DND-41 (cell line): ENCODE data around the gene GPC4.

Experiments used
- ATAC-seq: fragments of 200-7000 bp; cut with Tn5 transposase; 3 replicates; pipeline ENCODE4 v1.9.1; 2021; ENCODE audit warnings: low read depth; ENCODE audit not compliant: insufficient read depth
- DNase-seq: peaks from one replicate; pipeline ENCODE4 v3.0.0-alpha.2; 2020
- H2AFZ ChIP-seq: 2 replicates; pipeline ENCODE4 v1.6.0; 2012; ENCODE audit warnings: low read depth, low read length
- H3K27ac ChIP-seq: 2 replicates; pipeline ENCODE4 v1.5.1; 2012; ENCODE audit warnings: low read length, inconsistent platforms
- H3K27me3 ChIP-seq: fragments of 200-600 bp; sonication (generic); 2 replicates; pipeline ENCODE4 v1.6.0; 2012; ENCODE audit warnings: low read length, mild to moderate bottlenecking, inconsistent platforms; ENCODE audit not compliant: insufficient read depth, poor library complexity
- H3K36me3 ChIP-seq: 2 replicates; pipeline ENCODE4 v1.5.1; 2012; ENCODE audit warnings: low read length, inconsistent platforms; ENCODE audit not compliant: insufficient read depth
- H3K4me1 ChIP-seq: 2 replicates; pipeline ENCODE4 v1.5.1; 2012; ENCODE audit warnings: mild to moderate bottlenecking, low read length; ENCODE audit not compliant: insufficient read depth
- H3K4me2 ChIP-seq: 2 replicates; pipeline ENCODE4 v1.6.0; 2012; ENCODE audit warnings: mild to moderate bottlenecking, moderate library complexity, low read length, inconsistent platforms; ENCODE audit not compliant: insufficient read depth
- H3K4me3 ChIP-seq, 2 experiments: fragments of 200-600 bp in 1 of 2; shearing (Covaris generic) in 1 of 2; 2 replicates each; pipeline ENCODE4 v1.5.1; 2012 to 2016; ENCODE audit warnings: inconsistent platforms in 2 of 2, low read length in 2 of 2, mild to moderate bottlenecking in 2 of 2, low read depth in 1 of 2, moderate library complexity in 1 of 2
- H3K79me2 ChIP-seq: 2 replicates; pipeline ENCODE4 v1.6.0; 2012; ENCODE audit warnings: low read length, inconsistent platforms; ENCODE audit not compliant: insufficient read depth
- H3K9ac ChIP-seq: 2 replicates; pipeline ENCODE4 v1.6.0; 2012; ENCODE audit warnings: low read depth, mild to moderate bottlenecking, inconsistent platforms, low read length, moderate library complexity
- H3K9me3 ChIP-seq: 2 replicates; pipeline ENCODE4 v1.5.1; 2012; ENCODE audit warnings: low read length, moderate library complexity, mild to moderate bottlenecking, inconsistent platforms; ENCODE audit not compliant: insufficient read depth, severe bottlenecking
- H4K20me1 ChIP-seq: 2 replicates; pipeline ENCODE4 v1.6.0; 2012; ENCODE audit warnings: low read length; ENCODE audit not compliant: insufficient read depth
- CTCF ChIP-seq: IDR thresholded peaks from 2 replicates; pipeline ENCODE4 v1.5.1; 2012; ENCODE audit warnings: borderline replicate concordance, low read length, moderate library complexity, mild to moderate bottlenecking; ENCODE audit not compliant: poor library complexity, severe bottlenecking; ENCODE audit errors: extremely low read depth
- EZH2 ChIP-seq: IDR thresholded peaks from 3 replicates; pipeline ENCODE4 v1.6.1; 2012; ENCODE audit warnings: borderline replicate concordance, low read depth, mild to moderate bottlenecking, moderate library complexity, low read length, inconsistent platforms; ENCODE audit not compliant: severe bottlenecking

Gene GPC4

GRCh38 chrX:133364196-133364595 is 51.1 kb downstream of the GPC4 start:
- H3K4me3 ChIP-seq: no peak overlapping the region
- ATAC-seq (no peak), DNase-seq (no peak)
- no peaks in the 10 kb centered on the region for H3K79me2 ChIP-seq
- no peaks in the 10 kb centered on the region for H4K20me1 ChIP-seq
- H3K27ac ChIP-seq: no peak overlapping the region
- TF ChIP-seq EZH2 (no peak), CTCF (no peak)
- H3K4me1 ChIP-seq: no peaks in the 10 kb centered on the region
- no peaks in the 10 kb centered on the region for H3K36me3 ChIP-seq
- no peak overlapping the region for H3K4me2 ChIP-seq
- no peaks in the 10 kb centered on the region for H3K9me3 ChIP-seq
- H2AFZ ChIP-seq: no peak overlapping the region
- no peak overlapping the region for H3K9ac ChIP-seq
- no peaks in the 10 kb centered on the region for H3K27me3 ChIP-seq

GRCh38 chrX:133362538-133362937 is 52.8 kb downstream of the GPC4 start:
- no peak overlapping the region for H3K4me2 ChIP-seq
- no peaks in the 10 kb centered on the region for H4K20me1 ChIP-seq
- no peaks in the 10 kb centered on the region for H3K79me2 ChIP-seq
- ATAC-seq (no peak), DNase-seq (no peak)
- H3K9me3 ChIP-seq: no peaks in the 10 kb centered on the region
- no peak overlapping the region for H2AFZ ChIP-seq
- H3K9ac ChIP-seq: no peak overlapping the region
- H3K36me3 ChIP-seq: no peaks in the 10 kb centered on the region
- no peak overlapping the region for H3K4me3 ChIP-seq
- TF ChIP-seq CTCF: no peak
- no peak for TF ChIP-seq EZH2
- no peaks in the 10 kb centered on the region for H3K27me3 ChIP-seq
- no peak overlapping the region for H3K27ac ChIP-seq
- no peaks in the 10 kb centered on the region for H3K4me1 ChIP-seq

GRCh38 chrX:133359466-133359865 is 55.8 kb downstream of the GPC4 start:
- ATAC-seq (no peak), DNase-seq (no peak)
- no peaks in the 10 kb centered on the region for H3K9me3 ChIP-seq
- H3K36me3 ChIP-seq: no peaks in the 10 kb centered on the region
- H2AFZ ChIP-seq: no peak overlapping the region
- H4K20me1 ChIP-seq: no peaks in the 10 kb centered on the region
- no peaks in the 10 kb centered on the region for H3K4me1 ChIP-seq
- H3K9ac ChIP-seq: no peak overlapping the region
- TF ChIP-seq CTCF (no peak), EZH2 (no peak)
- H3K4me2 ChIP-seq: no peak overlapping the region
- no peaks in the 10 kb centered on the region for H3K79me2 ChIP-seq
- no peak overlapping the region for H3K4me3 ChIP-seq
- no peaks in the 10 kb centered on the region for H3K27me3 ChIP-seq
- no peak overlapping the region for H3K27ac ChIP-seq

GRCh38 chrX:133353233-133353632 is 62.1 kb downstream of the GPC4 start:
- Histone ChIP-seq H3K4me3 (no peak overlapping the region), H3K79me2 (no peaks in the 10 kb centered on the region), H4K20me1 (no peaks in the 10 kb centered on the region), H3K36me3 (no peaks in the 10 kb centered on the region), H3K4me2 (no peak overlapping the region), H3K27me3 (no peaks in the 10 kb centered on the region), H3K4me1 (no peaks in the 10 kb centered on the region), H2AFZ (no peak overlapping the region), H3K27ac (no peak overlapping the region), H3K9ac (no peak overlapping the region), H3K9me3 (no peaks in the 10 kb centered on the region)
- DNase-seq: no peak
- no peak for ATAC-seq
- TF ChIP-seq EZH2: no peak
- TF ChIP-seq CTCF: no peak
